Measurements from ENCODE around the gene CEACAM4.

The CEACAM4 gene

GRCh38 chr19:41595890-41596280, 31.0 kb downstream of the CEACAM4 start:
- no peaks in the 10 kb centered on the region for H3K9me3 ChIP-seq (ENCODE audit: severe bottlenecking)
- H3K27ac ChIP-seq, result no peak overlapping the region
- no peaks in the 10 kb centered on the region for H3K36me3 ChIP-seq
- DNase-seq, result no peak
- no peak overlapping the region for H3K4me3 ChIP-seq (ENCODE audit: low read depth, low read length)
- TF ChIP-seq, protein P1, sequence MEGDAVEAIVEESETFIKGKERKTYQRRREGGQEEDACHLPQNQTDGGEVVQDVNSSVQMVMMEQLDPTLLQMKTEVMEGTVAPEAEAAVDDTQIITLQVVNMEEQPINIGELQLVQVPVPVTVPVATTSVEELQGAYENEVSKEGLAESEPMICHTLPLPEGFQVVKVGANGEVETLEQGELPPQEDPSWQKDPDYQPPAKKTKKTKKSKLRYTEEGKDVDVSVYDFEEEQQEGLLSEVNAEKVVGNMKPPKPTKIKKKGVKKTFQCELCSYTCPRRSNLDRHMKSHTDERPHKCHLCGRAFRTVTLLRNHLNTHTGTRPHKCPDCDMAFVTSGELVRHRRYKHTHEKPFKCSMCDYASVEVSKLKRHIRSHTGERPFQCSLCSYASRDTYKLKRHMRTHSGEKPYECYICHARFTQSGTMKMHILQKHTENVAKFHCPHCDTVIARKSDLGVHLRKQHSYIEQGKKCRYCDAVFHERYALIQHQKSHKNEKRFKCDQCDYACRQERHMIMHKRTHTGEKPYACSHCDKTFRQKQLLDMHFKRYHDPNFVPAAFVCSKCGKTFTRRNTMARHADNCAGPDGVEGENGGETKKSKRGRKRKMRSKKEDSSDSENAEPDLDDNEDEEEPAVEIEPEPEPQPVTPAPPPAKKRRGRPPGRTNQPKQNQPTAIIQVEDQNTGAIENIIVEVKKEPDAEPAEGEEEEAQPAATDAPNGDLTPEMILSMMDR (IDR thresholded peaks at IDR 0.05; ENCODE audit: low read depth, low read length), result no peak
- peaks cover 50% of the 10 kb centered on the region for H3K27me3 ChIP-seq (ENCODE audit: insufficient read depth, low read depth, severe bottlenecking)

DNA sequence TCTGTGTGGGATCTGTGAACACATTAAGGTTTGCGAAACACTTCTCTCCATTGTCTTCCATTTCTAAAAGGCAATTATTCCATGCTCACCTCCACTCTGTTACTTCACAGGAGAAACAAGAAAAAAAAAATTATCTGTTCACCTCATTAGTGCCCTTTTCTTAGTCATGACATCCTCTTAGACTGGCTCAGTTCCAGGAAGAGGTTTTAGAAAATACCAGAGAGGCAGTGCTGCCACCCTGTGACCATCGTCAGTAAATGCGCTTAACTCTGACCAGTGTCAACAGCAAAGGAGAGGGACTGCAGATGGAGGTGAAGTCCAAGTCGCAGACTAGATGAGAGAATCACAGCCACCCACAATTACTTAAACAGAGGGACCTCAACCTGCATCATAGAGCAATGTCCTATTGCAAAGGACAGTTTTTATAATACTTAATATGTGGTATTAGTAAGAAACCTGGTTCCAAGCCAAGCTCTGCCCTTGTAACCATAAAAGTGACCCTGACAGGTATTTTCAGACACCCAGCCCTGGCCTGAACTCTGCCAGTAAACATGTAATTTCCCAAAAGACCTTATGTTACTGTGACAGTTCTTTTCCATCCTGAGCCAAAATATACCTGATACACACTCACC, 31.5 kb downstream of the CEACAM4 start:
- H3K27ac ChIP-seq, result no peak overlapping the region
- peak; percentile 63 for DNase-seq
- H3K36me3 ChIP-seq, result no peaks in the 10 kb centered on the region
- TF ChIP-seq, protein P1 (IDR thresholded peaks at IDR 0.05; ENCODE audit: low read depth, low read length), result peak; percentile 56
- H3K27me3 ChIP-seq (ENCODE audit: insufficient read depth, low read depth, severe bottlenecking), result peaks cover 50% of the 10 kb centered on the region
- no peaks in the 10 kb centered on the region for H3K9me3 ChIP-seq (ENCODE audit: severe bottlenecking)
- no peak overlapping the region for H3K4me3 ChIP-seq (ENCODE audit: low read depth, low read length)

GRCh38 chr19:41591951-41592562, 34.8 kb downstream of the CEACAM4 start:
- DNase-seq, result no peak

GRCh38 chr19:41590936-41591335, 35.9 kb downstream of the CEACAM4 start:
- H3K9me3 ChIP-seq (ENCODE audit: severe bottlenecking), result no peaks in the 10 kb centered on the region
- no peaks in the 10 kb centered on the region for H3K36me3 ChIP-seq
- peaks cover 63% of the 10 kb centered on the region for H3K27me3 ChIP-seq (ENCODE audit: insufficient read depth, low read depth, severe bottlenecking)
- H3K4me3 ChIP-seq (ENCODE audit: low read depth, low read length), result no peak overlapping the region
- DNase-seq, result no peak
- TF ChIP-seq, protein P1 (IDR thresholded peaks at IDR 0.05; ENCODE audit: low read depth, low read length), result no peak
- H3K27ac ChIP-seq, result no peak overlapping the region

More at GRCh38 chr19:41591951-41592562, 34.8 kb downstream of the CEACAM4 start:
- TF ChIP-seq, protein P1 (IDR thresholded peaks at IDR 0.05; ENCODE audit: low read depth, low read length), result no peak
- Histone ChIP-seq H3K9me3 (ENCODE audit: severe bottlenecking) (no peaks in the 10 kb centered on the region), H3K27ac (no peak overlapping the region), H3K36me3 (no peaks in the 10 kb centered on the region), H3K4me3 (ENCODE audit: low read depth, low read length) (no peak overlapping the region), H3K27me3 (ENCODE audit: insufficient read depth, low read depth, severe bottlenecking) (peaks cover 64% of the 10 kb centered on the region)

GRCh38 chr19:41589371-41589770, 37.5 kb downstream of the CEACAM4 start:
- Histone ChIP-seq H3K27ac (no peak overlapping the region), H3K27me3 (ENCODE audit: insufficient read depth, low read depth, severe bottlenecking) (peaks cover 73% of the 10 kb centered on the region), H3K4me3 (ENCODE audit: low read depth, low read length) (no peak overlapping the region), H3K36me3 (no peaks in the 10 kb centered on the region), H3K9me3 (ENCODE audit: severe bottlenecking) (no peaks in the 10 kb centered on the region)
- DNase-seq, result no peak
- TF ChIP-seq, protein P1 (IDR thresholded peaks at IDR 0.05; ENCODE audit: low read depth, low read length), result no peak
